ENCODE data around the gene PPFIBP1. TPM values are rescaled to one million over a fixed set of nuclear protein-coding genes. Genes with fewer than 3 reads are reported as not detected.
A peak's percentile ranks its signal among the peaks of the same experiment; 100 is the strongest.

The PPFIBP1 gene
- total RNA-seq, 2 experiments from 2014 or later: 14.6 to 18.2 TPM

DNA sequence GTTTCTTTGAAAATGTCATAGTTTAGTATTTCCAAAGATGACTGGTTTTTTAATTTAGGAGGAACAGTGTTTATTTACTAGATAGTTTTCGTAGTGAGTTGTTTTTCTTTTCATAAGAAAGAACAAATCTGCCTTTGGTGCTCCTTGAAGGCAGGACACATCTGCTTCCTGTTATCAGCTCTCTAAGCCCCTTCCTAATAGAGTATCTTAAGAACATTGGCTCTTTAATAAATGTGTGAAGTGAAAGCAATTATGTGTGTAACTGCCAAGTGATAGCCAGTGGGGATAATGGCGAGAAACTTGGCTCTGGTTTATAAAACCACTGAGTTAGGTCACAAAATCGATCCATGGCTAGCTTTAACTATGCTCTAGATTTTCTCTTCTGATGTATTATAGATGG, 23.5 kb upstream of the PPFIBP1 start:
- Mint-ChIP-seq H3K9me3 (peaks cover 5% of the 10 kb centered on the region), H3K27me3 (peaks cover 6% of the 10 kb centered on the region), H3K27ac (no peak overlapping the region), H3K36me3 (peaks cover 15% of the 10 kb centered on the region), H3K4me1 (peaks cover 26% of the 10 kb centered on the region), H3K4me3 (no peak overlapping the region)
- ATAC-seq (ENCODE audit: low read depth): no peak
- DNase-seq: no peak
- POLR2A ChIA-PET: no interaction called here

DNA sequence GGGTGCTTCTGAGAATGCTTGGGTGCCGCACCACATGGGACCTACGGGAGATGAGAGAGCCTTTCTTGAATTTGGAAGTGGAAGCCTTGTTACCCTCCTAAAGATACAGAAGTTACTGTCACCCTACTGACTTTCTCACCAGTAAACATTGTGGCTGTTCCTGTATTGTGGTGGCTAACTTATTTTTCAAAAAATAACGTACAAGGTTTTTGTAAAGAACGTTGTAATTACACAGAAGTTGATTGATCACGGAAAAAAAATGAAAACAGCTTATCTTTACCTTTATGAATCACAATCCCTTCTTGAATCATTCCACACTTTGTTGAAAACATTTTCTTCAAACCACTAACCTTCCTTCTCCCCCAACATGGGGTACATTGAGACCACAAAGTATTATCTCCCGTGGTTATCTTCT, 22.0 kb upstream of the PPFIBP1 start:
- DNase-seq: no peak
- Mint-ChIP-seq H3K36me3 (peaks cover 13% of the 10 kb centered on the region), H3K27ac (peak overlapping the region; percentile 70), H3K27me3 (peaks cover 13% of the 10 kb centered on the region), H3K9me3 (peaks cover 12% of the 10 kb centered on the region), H3K4me1 (peaks cover 24% of the 10 kb centered on the region), H3K4me3 (peak overlapping the region; percentile 41)
- peak; percentile 42 for ATAC-seq (ENCODE audit: low read depth)
- POLR2A ChIA-PET: interaction anchor here (0.6 kb wide), 1 partner anchor 33 kb away, joined by 3 read pairs; no protein-coding TSS in a partner anchor

DNA sequence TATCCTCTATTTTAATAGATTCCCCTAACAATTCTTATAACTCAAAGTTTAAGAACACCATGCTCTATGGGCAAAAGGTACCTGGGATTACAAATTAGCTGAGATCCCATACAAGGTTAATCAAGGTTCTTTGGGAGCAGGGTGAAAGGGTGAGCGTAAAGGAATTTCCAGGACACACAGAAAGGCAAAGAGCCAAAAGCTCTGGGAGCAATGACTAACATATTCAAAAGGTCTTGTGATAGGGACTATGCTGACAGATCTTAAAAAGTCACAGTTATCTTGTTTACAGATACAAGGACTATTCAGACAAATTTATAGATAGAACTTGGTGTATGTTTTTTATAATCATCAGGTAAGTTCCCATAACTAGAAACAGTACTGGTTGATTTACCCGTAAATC, 19.5 kb upstream of the PPFIBP1 start:
- peaks cover 26% of the 10 kb centered on the region for H3K27me3 Mint-ChIP-seq
- H3K4me1 Mint-ChIP-seq: peaks cover 11% of the 10 kb centered on the region
- H3K27ac Mint-ChIP-seq: no peak overlapping the region
- POLR2A ChIA-PET: no interaction called here
- peaks cover 8% of the 10 kb centered on the region for H3K36me3 Mint-ChIP-seq
- H3K4me3 Mint-ChIP-seq: no peak overlapping the region
- DNase-seq: no peak
- H3K9me3 Mint-ChIP-seq: peaks cover 12% of the 10 kb centered on the region
- ATAC-seq (ENCODE audit: low read depth): no peak

DNA sequence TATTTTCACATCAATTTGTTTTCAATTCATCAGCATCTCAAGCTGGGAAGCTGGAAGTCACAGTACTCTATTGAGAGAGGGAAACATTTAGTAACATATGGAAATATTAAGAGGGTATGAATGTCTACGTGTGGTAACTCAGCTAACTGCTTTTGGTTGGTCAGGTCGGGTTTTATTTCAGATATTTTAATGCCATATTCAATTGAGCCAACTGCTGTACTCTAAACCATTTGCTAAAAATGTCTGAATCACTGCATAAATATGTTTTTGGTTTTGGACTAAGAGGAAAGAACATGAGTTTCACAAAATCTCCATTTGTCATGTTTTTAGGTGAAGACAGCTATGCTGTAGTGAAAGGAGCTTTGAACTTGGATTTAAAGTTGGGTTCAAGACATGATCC, 18.9 kb upstream of the PPFIBP1 start:
- Mint-ChIP-seq H3K27ac (no peak overlapping the region), H3K4me3 (no peak overlapping the region), H3K9me3 (peaks cover 12% of the 10 kb centered on the region), H3K4me1 (peaks cover 11% of the 10 kb centered on the region), H3K36me3 (peaks cover 6% of the 10 kb centered on the region), H3K27me3 (peaks cover 28% of the 10 kb centered on the region)
- POLR2A ChIA-PET: interaction anchor here (1.8 kb wide), 1 partner anchor 18 kb away, joined by 7 read pairs; the partner anchor contains the start of gene PPFIBP1
- ATAC-seq (ENCODE audit: low read depth) (no peak), DNase-seq (no peak)

DNA sequence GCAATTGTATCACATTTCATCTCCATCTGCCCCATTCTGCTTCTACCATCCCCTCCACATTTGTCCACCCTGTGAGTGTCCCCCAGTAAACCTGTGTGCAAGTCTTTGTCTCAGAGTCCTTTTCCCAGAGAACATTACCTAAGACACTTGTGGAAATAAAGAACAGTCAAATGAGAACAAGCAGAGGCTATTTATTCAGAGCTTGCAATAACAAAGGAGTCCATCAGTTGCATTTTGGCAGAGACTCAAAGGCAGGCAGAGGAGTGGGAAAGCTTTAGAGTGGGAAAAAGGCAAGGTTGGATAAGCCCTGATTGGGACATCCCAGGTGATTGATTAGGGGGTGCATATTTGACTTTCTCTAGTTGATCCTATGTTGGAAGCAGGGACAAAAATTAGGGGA, 18.2 kb upstream of the PPFIBP1 start:
- Mint-ChIP-seq H3K9me3 (peaks cover 12% of the 10 kb centered on the region), H3K36me3 (peaks cover 6% of the 10 kb centered on the region), H3K4me3 (no peak overlapping the region), H3K27ac (no peak overlapping the region), H3K27me3 (peaks cover 27% of the 10 kb centered on the region), H3K4me1 (peaks cover 11% of the 10 kb centered on the region)
- DNase-seq (no peak), ATAC-seq (ENCODE audit: low read depth) (no peak)
- POLR2A ChIA-PET: interaction anchor here (1.8 kb wide), 1 partner anchor 18 kb away, joined by 7 read pairs; the partner anchor contains the start of gene PPFIBP1

DNA sequence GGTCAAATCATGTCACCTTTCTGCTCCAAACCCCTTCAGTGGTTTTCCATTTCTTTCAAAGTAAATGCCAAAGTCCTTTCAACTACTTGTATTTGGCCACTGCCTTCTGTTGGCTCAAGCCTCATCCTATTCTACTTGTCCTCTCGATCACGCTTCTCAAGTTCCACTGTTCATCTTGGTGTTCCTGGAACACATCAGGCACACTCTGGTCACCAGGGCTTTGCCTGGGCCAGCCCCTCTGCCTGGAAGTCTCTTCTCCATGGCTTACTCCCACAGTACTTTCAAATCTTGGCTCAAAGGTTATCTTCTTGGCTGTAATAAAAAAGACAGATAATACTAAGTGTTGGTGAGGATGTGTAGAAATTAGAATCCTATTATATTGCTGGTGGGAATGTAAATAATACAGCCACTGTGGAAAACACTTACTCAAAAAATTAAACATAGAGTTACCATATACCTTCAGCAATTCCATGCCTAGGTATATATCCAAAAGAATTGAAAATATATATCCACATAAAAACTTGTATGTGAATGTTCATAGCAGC, 17.3 kb upstream of the PPFIBP1 start:
- Mint-ChIP-seq H3K4me1 (peaks cover 7% of the 10 kb centered on the region), H3K27ac (no peak overlapping the region), H3K4me3 (no peak overlapping the region), H3K27me3 (peaks cover 31% of the 10 kb centered on the region), H3K36me3 (peaks cover 6% of the 10 kb centered on the region), H3K9me3 (peaks cover 12% of the 10 kb centered on the region)
- ATAC-seq (ENCODE audit: low read depth) (no peak), DNase-seq (no peak)
- POLR2A ChIA-PET: interaction anchor here (1.8 kb wide), 1 partner anchor 17 kb away, joined by 7 read pairs; the partner anchor contains the start of gene PPFIBP1

- Mint-ChIP-seq H3K4me3 (no peak overlapping the region), H3K36me3 (peaks cover 3% of the 10 kb centered on the region), H3K4me1 (no peaks in the 10 kb centered on the region), H3K9me3 (peaks cover 9% of the 10 kb centered on the region), H3K27ac (no peak overlapping the region), H3K27me3 (peaks cover 31% of the 10 kb centered on the region)
- POLR2A ChIA-PET: interaction anchor here (0.5 kb wide), 1 partner anchor 15 kb away, joined by 3 read pairs; the partner anchor contains the start of gene PPFIBP1
- ATAC-seq (ENCODE audit: low read depth) (no peak), DNase-seq (no peak)
Measured at GRCh38 chr12:27508736-27509431, 15.1 kb upstream of the PPFIBP1 start.

- H3K27me3 Mint-ChIP-seq: peaks cover 31% of the 10 kb centered on the region
- no peak for DNase-seq
- ATAC-seq (ENCODE audit: low read depth): no peak
- H3K36me3 Mint-ChIP-seq: peaks cover 2% of the 10 kb centered on the region
- no peak overlapping the region for H3K4me3 Mint-ChIP-seq
- H3K27ac Mint-ChIP-seq: no peak overlapping the region
- POLR2A ChIA-PET: no interaction called here
- H3K9me3 Mint-ChIP-seq: peaks cover 8% of the 10 kb centered on the region
- H3K4me1 Mint-ChIP-seq: no peaks in the 10 kb centered on the region
Measured at GRCh38 chr12:27511031-27511722, 12.8 kb upstream of the PPFIBP1 start.

GRCh38 chr12:27511723-27512045, 12.3 kb upstream of the PPFIBP1 start:
- Mint-ChIP-seq H3K27ac (no peak overlapping the region), H3K9me3 (peaks cover 3% of the 10 kb centered on the region), H3K36me3 (peaks cover 2% of the 10 kb centered on the region), H3K4me3 (no peak overlapping the region), H3K4me1 (no peaks in the 10 kb centered on the region), H3K27me3 (peaks cover 31% of the 10 kb centered on the region)
- POLR2A ChIA-PET: no interaction called here
- ATAC-seq (ENCODE audit: low read depth): no peak
- no peak for DNase-seq

DNA sequence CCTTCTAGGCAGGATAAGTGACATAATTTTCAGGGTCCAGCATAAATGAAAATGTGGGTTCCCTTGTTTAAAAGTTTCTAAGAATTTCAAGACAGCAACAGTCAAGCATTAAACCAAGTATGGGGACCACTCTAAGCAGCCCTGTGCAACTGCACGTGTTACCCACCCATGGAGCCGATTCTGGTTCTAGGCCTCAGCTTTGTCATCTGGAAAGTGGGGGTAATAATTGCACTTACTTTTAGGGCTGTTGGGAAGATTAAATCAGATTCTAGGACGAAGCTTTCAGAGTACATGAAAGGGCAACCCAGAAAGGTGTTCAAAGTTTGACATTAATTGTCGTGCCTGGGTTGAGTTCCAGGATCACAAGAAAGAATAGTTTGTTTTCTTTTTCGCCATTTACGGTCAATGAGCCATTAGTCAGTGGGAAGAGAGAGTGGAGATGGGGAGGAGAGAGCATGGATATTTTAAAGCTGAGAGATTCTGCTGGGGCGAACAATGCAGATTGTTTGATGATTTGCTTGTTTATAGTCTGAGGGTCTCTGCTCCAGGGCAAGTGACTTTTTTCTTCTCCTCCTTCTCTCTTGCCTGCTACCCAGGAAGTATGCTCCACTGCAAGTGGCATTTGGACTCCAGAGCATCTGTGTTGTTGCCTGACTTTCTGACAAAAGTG, 10.7 kb upstream of the PPFIBP1 start:
- no peak for DNase-seq
- ATAC-seq (ENCODE audit: low read depth): no peak
- no peak overlapping the region for H3K4me3 Mint-ChIP-seq
- H3K9me3 Mint-ChIP-seq: no peaks in the 10 kb centered on the region
- H3K27ac Mint-ChIP-seq: no peak overlapping the region
- H3K27me3 Mint-ChIP-seq: peaks cover 28% of the 10 kb centered on the region
- POLR2A ChIA-PET: no interaction called here
- H3K36me3 Mint-ChIP-seq: no peaks in the 10 kb centered on the region
- H3K4me1 Mint-ChIP-seq: no peaks in the 10 kb centered on the region

GRCh38 chr12:27515671-27516070, 8.3 kb upstream of the PPFIBP1 start:
- ATAC-seq (ENCODE audit: low read depth) (no peak), DNase-seq (no peak)
- POLR2A ChIA-PET: no interaction called here
- Mint-ChIP-seq H3K36me3 (no peaks in the 10 kb centered on the region), H3K9me3 (no peaks in the 10 kb centered on the region), H3K27me3 (peaks cover 27% of the 10 kb centered on the region), H3K27ac (no peak overlapping the region), H3K4me3 (no peak overlapping the region), H3K4me1 (no peaks in the 10 kb centered on the region)

DNA sequence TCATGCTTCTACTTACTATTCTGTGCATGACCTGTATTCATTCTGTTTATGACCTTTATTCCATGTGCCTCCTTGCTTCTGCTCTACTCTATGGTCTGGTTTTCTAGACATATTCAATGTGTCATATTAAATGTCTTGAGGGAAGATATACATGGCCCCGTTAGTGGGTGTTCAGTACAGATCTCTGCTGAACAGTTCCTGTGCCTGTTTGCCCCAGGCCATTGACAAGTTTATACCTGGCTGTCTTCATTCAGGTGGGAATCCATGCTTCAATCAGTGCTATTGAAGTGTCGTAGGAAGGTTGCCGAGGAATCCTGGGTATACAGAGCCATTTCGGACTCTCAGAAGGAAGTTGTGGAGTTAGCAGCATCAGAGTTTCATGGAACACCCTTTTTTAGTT, 7.4 kb upstream of the PPFIBP1 start:
- POLR2A ChIA-PET: no interaction called here
- ATAC-seq (ENCODE audit: low read depth): no peak
- no peaks in the 10 kb centered on the region for H3K36me3 Mint-ChIP-seq
- H3K27me3 Mint-ChIP-seq: peaks cover 22% of the 10 kb centered on the region
- H3K4me3 Mint-ChIP-seq: no peak overlapping the region
- DNase-seq: no peak
- no peak overlapping the region for H3K27ac Mint-ChIP-seq
- no peaks in the 10 kb centered on the region for H3K4me1 Mint-ChIP-seq
- H3K9me3 Mint-ChIP-seq: no peaks in the 10 kb centered on the region

DNA sequence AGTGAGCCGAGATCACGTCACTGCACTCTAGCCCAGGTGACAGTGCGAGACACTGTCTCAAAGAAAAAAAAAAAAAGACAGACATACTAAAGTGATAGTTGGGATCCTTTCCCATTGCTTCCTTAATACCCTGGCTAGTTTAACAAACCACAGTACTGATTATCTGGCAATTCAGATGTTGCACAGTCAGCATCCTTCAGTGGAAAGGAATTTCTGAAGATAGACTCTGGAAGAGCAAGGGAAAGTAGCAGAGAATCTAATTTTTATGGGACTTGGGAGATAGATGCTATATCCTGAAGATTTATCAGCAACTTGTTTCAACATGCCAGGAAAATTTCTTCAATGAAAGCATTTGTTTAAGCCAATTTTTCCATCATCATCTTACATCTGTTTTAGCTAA, 6.5 kb upstream of the PPFIBP1 start:
- H3K4me3 Mint-ChIP-seq: no peak overlapping the region

More for the DNA sequence above, 6.5 kb upstream of the PPFIBP1 start:
- POLR2A ChIA-PET: no interaction called here
- ATAC-seq (ENCODE audit: low read depth) (no peak), DNase-seq (no peak)
- peaks cover under 1% of the 10 kb centered on the region for H3K4me1 Mint-ChIP-seq
- H3K27ac Mint-ChIP-seq: no peak overlapping the region
- peaks cover 2% of the 10 kb centered on the region for H3K36me3 Mint-ChIP-seq
- no peaks in the 10 kb centered on the region for H3K9me3 Mint-ChIP-seq
- peaks cover 26% of the 10 kb centered on the region for H3K27me3 Mint-ChIP-seq

Data from activated naive CD8-positive, alpha-beta T cell treated with anti-CD3 and anti-CD28 coated beads, Interleukin-2, amount 10 ng/mL, durations not matched to agents 7 days and 5 days (primary cell).